Tibial artery (tissue), 4 donors: ENCODE data around the gene XPNPEP1.

Source experiments
- DNase-seq, 2 donors: peaks; one replicate each; pipeline ENCODE4 v3.0.0-alpha.2; 2019
- H3K27ac ChIP-seq, 2 donors: fragments of 200-600 bp; sonication (generic) in 1 of 2; 1 replicate in 1 of 2; 2 replicates in 1 of 2; pipeline ENCODE4 v1.5.1; 2018 to 2019; ENCODE audit warnings: mild to moderate bottlenecking in 1 of 2
- H3K27me3 ChIP-seq, 2 donors: fragments of 200-600 bp; sonication (generic) in 1 of 2; one replicate each; pipeline versions ENCODE4 v1.5.1 to v1.6.0; 2016 to 2019
- H3K36me3 ChIP-seq, 3 donors: fragments of 200-600 bp; sonication (generic) in 2 of 3; one replicate each; pipeline ENCODE4 v1.5.1; 2016 to 2019; ENCODE audit warnings: mild to moderate bottlenecking in 2 of 3
- H3K4me1 ChIP-seq, 4 donors: fragments of 200-600 bp; sonication (generic) in 2 of 4; 1 replicate in 3 of 4; 2 replicates in 1 of 4; pipeline ENCODE4 v1.5.1; 2016 to 2019
- H3K4me3 ChIP-seq, 2 donors: fragments of 200-600 bp; sonication (generic) in 1 of 2; 1 replicate in 1 of 2; 2 replicates in 1 of 2; pipeline ENCODE4 v1.5.1; 2018 to 2019; ENCODE audit warnings: mild to moderate bottlenecking in 2 of 2
- H3K9me3 ChIP-seq, 3 donors: fragments of 200-600 bp; sonication (generic) in 1 of 3; one replicate each; pipeline ENCODE4 v1.5.1; 2016 to 2019
- intact Hi-C: fragments of 100-400 bp; cut with DNase I; formaldehyde crosslinking; loops from one replicate; pipeline ENCODE4 v1.15.0; 2023; ENCODE audit warnings: low total_unique reads
- TF ChIP-seq, protein P1 (sequence below), 2 experiments: fragments of 200-600 bp in 1 of 2; fragments of 450-650 bp in 1 of 2; IDR thresholded peaks; one replicate each; pipeline ENCODE4 v1.5.1; 2017 to 2019; ENCODE audit warnings: antibody characterized with exemption in 2 of 2, mild to moderate bottlenecking in 1 of 2, moderate library complexity in 1 of 2

XPNPEP1 gene

DNA sequence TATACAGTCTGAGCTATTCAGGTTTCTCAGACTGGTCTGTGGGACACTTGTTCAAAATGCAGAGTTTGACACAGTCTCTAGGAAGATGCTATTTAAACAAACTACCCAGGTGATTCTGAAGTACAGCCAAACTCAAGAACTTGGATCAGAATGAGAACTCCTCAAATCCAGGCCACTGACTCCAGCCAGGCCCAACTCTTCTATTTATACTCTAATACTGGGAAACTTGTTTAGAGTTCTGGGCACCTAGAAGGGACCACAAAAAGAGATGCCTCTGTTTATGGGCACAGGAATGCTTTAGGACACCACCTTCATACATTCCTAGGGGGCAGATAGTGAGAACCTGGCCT lies 44.4 kb upstream of the XPNPEP1 start:
- no peak for DNase-seq

DNA sequence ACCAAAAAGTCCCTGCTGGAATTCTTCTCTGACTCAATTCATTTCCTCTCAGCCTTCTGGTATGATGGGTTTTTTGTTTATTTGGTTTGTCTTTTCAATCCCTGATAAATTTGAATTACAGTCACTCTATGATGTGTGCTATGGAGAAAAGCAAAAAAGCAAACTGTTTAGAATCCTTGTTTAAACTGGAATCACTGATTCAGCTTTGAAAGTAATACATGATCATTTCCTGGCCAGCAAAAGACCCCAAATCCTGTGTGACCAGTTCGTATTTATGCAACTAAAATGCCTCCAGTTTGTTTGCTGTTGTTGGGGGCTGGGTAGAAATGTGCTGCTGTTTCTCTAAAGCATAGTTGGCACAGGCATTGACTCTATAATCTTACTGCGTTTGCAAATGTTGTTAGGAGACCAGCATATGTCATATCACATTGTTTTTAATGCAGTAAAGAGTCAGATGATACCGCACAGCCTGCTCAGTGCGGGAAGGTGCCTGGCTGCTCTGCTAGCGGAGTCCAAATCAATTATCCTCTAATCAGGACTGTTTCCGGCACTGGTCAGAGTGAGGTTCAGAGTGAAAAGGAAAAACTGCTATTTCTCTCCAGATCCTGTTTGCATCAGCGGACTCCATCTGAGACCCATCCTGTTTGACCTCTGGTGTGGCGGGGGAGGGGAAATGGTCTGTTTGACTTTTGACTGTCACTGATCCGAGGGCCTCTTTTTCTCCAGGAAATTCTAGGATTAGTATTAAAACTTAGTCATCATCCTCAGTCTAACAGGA lies 43.8 kb upstream of the XPNPEP1 start:
- Histone ChIP-seq H3K27ac (peak overlapping the region in 1 of 2 donors; percentile 31), H3K9me3 (no peaks in the 10 kb centered on the region), H3K4me3 (no peak overlapping the region), H3K4me1 (peaks cover 0 to 42% (median 24%) of the 10 kb centered on the region in 4 donors), H3K36me3 (no peaks in the 10 kb centered on the region), H3K27me3 (no peaks in the 10 kb centered on the region)
- TF ChIP-seq, protein P1, sequence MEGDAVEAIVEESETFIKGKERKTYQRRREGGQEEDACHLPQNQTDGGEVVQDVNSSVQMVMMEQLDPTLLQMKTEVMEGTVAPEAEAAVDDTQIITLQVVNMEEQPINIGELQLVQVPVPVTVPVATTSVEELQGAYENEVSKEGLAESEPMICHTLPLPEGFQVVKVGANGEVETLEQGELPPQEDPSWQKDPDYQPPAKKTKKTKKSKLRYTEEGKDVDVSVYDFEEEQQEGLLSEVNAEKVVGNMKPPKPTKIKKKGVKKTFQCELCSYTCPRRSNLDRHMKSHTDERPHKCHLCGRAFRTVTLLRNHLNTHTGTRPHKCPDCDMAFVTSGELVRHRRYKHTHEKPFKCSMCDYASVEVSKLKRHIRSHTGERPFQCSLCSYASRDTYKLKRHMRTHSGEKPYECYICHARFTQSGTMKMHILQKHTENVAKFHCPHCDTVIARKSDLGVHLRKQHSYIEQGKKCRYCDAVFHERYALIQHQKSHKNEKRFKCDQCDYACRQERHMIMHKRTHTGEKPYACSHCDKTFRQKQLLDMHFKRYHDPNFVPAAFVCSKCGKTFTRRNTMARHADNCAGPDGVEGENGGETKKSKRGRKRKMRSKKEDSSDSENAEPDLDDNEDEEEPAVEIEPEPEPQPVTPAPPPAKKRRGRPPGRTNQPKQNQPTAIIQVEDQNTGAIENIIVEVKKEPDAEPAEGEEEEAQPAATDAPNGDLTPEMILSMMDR (IDR thresholded peaks at IDR 0.05) = no peak
- intact Hi-C loops = loop anchor here (10.0 kb wide), 1 partner anchor 82 kb away; no protein-coding TSS in a partner anchor
- DNase-seq = no peak

More for the DNA sequence above, 44.4 kb upstream of the XPNPEP1 start:
- no peak overlapping the region for H3K4me3 ChIP-seq
- H3K27me3 ChIP-seq = no peaks in the 10 kb centered on the region
- peaks cover 0 to 37% (median 23%) of the 10 kb centered on the region in 4 donors for H3K4me1 ChIP-seq
- TF ChIP-seq, protein P1 (IDR thresholded peaks at IDR 0.05) = no peak
- intact Hi-C loops = loop anchor here (10.0 kb wide), 1 partner anchor 83 kb away; no protein-coding TSS in a partner anchor
- no peaks in the 10 kb centered on the region for H3K9me3 ChIP-seq
- H3K36me3 ChIP-seq = no peaks in the 10 kb centered on the region
- peak overlapping the region in 1 of 2 donors; percentile 31 for H3K27ac ChIP-seq

DNA sequence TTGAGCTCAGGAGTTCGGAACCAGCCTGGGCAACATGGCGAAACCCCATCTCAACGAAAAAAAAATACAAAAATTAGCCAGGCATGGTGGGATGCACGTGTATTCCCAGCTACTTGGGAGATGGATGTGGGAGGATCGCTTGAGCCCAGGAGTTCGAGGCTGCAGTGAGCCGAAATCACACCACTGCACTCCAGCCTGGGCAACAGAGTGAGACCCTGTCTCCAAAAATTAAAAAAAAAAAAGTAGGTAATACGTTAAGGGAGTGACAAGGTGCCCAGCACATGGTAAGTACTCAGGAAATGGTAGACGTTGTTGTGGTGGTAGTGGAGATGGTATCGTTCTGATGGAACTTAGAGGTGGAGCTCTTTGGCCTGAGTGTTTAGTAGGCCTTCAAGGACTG lies 41.0 kb upstream of the XPNPEP1 start:
- Histone ChIP-seq H3K36me3 (no peaks in the 10 kb centered on the region), H3K27me3 (no peaks in the 10 kb centered on the region), H3K4me1 (peaks cover 0 to 51% (median 27%) of the 10 kb centered on the region in 4 donors), H3K27ac (no peak overlapping the region), H3K4me3 (no peak overlapping the region), H3K9me3 (no peaks in the 10 kb centered on the region)
- intact Hi-C loops = loop anchor here (10.0 kb wide), 1 partner anchor 80 kb away; no protein-coding TSS in a partner anchor
- TF ChIP-seq, protein P1 (IDR thresholded peaks at IDR 0.05) = no peak
- DNase-seq = no peak

DNA sequence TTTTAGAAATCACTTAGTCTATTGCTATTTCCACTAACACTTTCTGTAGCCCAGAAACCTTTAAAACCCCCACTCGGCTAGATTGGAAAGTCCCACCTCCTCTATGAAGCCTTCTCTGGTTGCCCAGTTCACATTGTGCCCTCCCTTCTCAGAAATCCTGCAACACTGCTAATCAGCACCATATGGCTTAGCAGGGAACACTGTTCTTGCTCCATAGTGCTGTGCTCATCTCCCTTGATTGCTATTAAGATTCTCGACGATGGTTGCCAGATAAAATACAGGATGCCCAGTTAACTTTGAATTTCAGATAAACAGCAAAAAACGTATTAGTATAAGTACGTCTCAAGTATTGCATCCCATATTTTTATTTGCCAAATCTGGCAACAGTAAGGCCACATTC lies 40.1 kb upstream of the XPNPEP1 start:
- no peak for DNase-seq
- Histone ChIP-seq H3K9me3 (no peaks in the 10 kb centered on the region), H3K27ac (no peak overlapping the region), H3K4me3 (no peak overlapping the region), H3K27me3 (no peaks in the 10 kb centered on the region), H3K4me1 (peaks cover 0 to 51% (median 28%) of the 10 kb centered on the region in 4 donors), H3K36me3 (no peaks in the 10 kb centered on the region)
- intact Hi-C loops = loop anchor here (10.0 kb wide), 1 partner anchor 79 kb away; no protein-coding TSS in a partner anchor
- TF ChIP-seq, protein P1 (IDR thresholded peaks at IDR 0.05) = no peak

DNA sequence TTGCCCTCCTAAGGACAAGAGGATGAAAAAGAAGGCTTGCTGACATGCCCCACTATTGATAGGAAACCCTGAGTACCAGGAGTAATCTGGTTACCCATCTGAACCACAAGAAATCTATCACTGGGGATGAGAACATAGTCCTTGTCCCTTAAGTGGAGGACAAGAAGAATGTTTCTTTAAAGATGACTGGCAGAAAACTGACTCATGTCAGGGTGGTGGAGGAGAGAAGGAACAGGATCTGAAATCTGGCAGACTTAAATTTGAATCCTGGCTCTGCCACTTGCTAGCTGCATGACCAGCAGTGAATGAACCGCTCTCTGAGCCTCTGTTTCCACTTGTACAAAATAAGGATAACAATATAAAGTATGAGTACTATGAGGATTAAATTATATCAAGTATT lies 38.9 kb upstream of the XPNPEP1 start:
- H3K27ac ChIP-seq = peak overlapping the region; percentile 3 to 34
- intact Hi-C loops = loop anchor here (10.0 kb wide), 1 partner anchor 77 kb away; no protein-coding TSS in a partner anchor

More for the DNA sequence above, 38.9 kb upstream of the XPNPEP1 start:
- Histone ChIP-seq H3K4me3 (no peak overlapping the region), H3K36me3 (no peaks in the 10 kb centered on the region), H3K4me1 (peaks cover 0 to 42% (median 26%) of the 10 kb centered on the region in 4 donors), H3K9me3 (no peaks in the 10 kb centered on the region), H3K27me3 (no peaks in the 10 kb centered on the region)
- no peak for DNase-seq
- TF ChIP-seq, protein P1 (IDR thresholded peaks at IDR 0.05) = no peak
